T follicular helper cell (primary cell): Measurements from ENCODE around the gene SPTSSA.
"Not testable (repeated sequence)": the region's sequence is repeated elsewhere in the genome, so short reads cannot be mapped to it uniquely, and the experiment has no call there.

Experiments used
- DNase-seq: peaks from one replicate; pipeline ENCODE4 v3.0.0-alpha.2; 2020; ENCODE audit warnings: low read depth

SPTSSA gene

GRCh38 chr14:34472706-34473279 lies 10.8 kb upstream of the SPTSSA start:
- DNase-seq = no peak

- no peak for DNase-seq
Measured at GRCh38 chr14:34470319-34470718, 8.3 kb upstream of the SPTSSA start.

- no peak for DNase-seq
Measured at GRCh38 chr14:34466691-34467090, 4.7 kb upstream of the SPTSSA start.

GRCh38 chr14:34465069-34465859 lies 3.2 kb upstream of the SPTSSA start:
- DNase-seq = no peak

GRCh38 chr14:34463598-34463961 lies 1.5 kb upstream of the SPTSSA start:
- no peak for DNase-seq

GRCh38 chr14:34461334-34462131 lies 507 bp downstream of the SPTSSA start:
- no peak for DNase-seq

- no peak for DNase-seq
Measured at GRCh38 chr14:34460841-34461240, 1.2 kb downstream of the SPTSSA start.

- DNase-seq = no peak
Measured at GRCh38 chr14:34460295-34460694, 1.7 kb downstream of the SPTSSA start.

GRCh38 chr14:34457186-34457585 lies 4.9 kb downstream of the SPTSSA start:
- DNase-seq = no peak

- no peak for DNase-seq
Measured at GRCh38 chr14:34453226-34453625, 8.8 kb downstream of the SPTSSA start.

GRCh38 chr14:34452258-34452822 lies 9.7 kb downstream of the SPTSSA start:
- DNase-seq = no peak

- no peak for DNase-seq
Measured at GRCh38 chr14:34450958-34451357, 11.1 kb downstream of the SPTSSA start.

GRCh38 chr14:34450542-34450915 lies 11.5 kb downstream of the SPTSSA start:
- DNase-seq = no peak

GRCh38 chr14:34449819-34450541 lies 12.1 kb downstream of the SPTSSA start:
- no peak for DNase-seq

GRCh38 chr14:34439090-34439489 lies 22.9 kb downstream of the SPTSSA start:
- DNase-seq = no peak

- no peak for DNase-seq
Measured at GRCh38 chr14:34438438-34438837, 23.6 kb downstream of the SPTSSA start.

GRCh38 chr14:34437729-34438080 lies 24.3 kb downstream of the SPTSSA start:
- no peak for DNase-seq

- DNase-seq = no peak
Measured at GRCh38 chr14:34436960-34437728, 24.9 kb downstream of the SPTSSA start.

- no peak for DNase-seq
Measured at GRCh38 chr14:34436118-34436905, 25.7 kb downstream of the SPTSSA start.

GRCh38 chr14:34433957-34434356 lies 28.1 kb downstream of the SPTSSA start:
- no peak for DNase-seq

GRCh38 chr14:34428102-34428466 lies 34.0 kb downstream of the SPTSSA start:
- not testable (repeated sequence) for DNase-seq
